Mononuclear cell (primary cell): Measurements from ENCODE around the gene EEF1G. TPM values are rescaled to one million over a fixed set of nuclear protein-coding genes. Genes with fewer than 3 reads are reported as not detected.

ENCODE experiments used
- H3K27me3 ChIP-seq: 2 replicates; pipeline ENCODE4 v1.6.0; 2011; ENCODE audit warnings: low read length, control low read depth; ENCODE audit not compliant: insufficient read depth
- H3K4me1 ChIP-seq: 2 replicates; pipeline ENCODE4 v1.5.1; 2011; ENCODE audit warnings: mild to moderate bottlenecking, low read length, control low read depth; ENCODE audit not compliant: insufficient read depth
- H3K4me3 ChIP-seq: 2 replicates; pipeline ENCODE4 v1.5.1; 2011; ENCODE audit warnings: mild to moderate bottlenecking, low read length, moderate library complexity
- H3K9me3 ChIP-seq: 2 replicates; pipeline ENCODE4 v1.5.1; 2011; ENCODE audit warnings: low read depth, mild to moderate bottlenecking, control low read depth, low read length
- total RNA-seq: library from RNA; depleted of rRNA; stranded (reverse); fragments of >200 nt; gene quantifications from one replicate; pipeline ENCODE4 v1.2.3, GENCODE V29; 2012

Gene EEF1G
- total RNA-seq, 1 donor, result 2,066 TPM

GRCh38 chr11:62544581-62545436 is 28.9 kb downstream of the EEF1G start:
- H3K27me3 ChIP-seq, result no peaks in the 10 kb centered on the region
- H3K4me3 ChIP-seq, result peak overlapping the region; percentile 89
- H3K4me1 ChIP-seq, result peaks cover 64% of the 10 kb centered on the region
- H3K9me3 ChIP-seq, result no peaks in the 10 kb centered on the region

GRCh38 chr11:62543680-62544444 is 29.8 kb downstream of the EEF1G start:
- Histone ChIP-seq H3K27me3 (no peaks in the 10 kb centered on the region), H3K4me3 (peak overlapping the region; percentile 89), H3K9me3 (no peaks in the 10 kb centered on the region), H3K4me1 (peaks cover 73% of the 10 kb centered on the region)

GRCh38 chr11:62542750-62543567 is 30.7 kb downstream of the EEF1G start:
- Histone ChIP-seq H3K27me3 (no peaks in the 10 kb centered on the region), H3K4me3 (peak overlapping the region; percentile 89), H3K4me1 (peaks cover 80% of the 10 kb centered on the region), H3K9me3 (no peaks in the 10 kb centered on the region)

DNA sequence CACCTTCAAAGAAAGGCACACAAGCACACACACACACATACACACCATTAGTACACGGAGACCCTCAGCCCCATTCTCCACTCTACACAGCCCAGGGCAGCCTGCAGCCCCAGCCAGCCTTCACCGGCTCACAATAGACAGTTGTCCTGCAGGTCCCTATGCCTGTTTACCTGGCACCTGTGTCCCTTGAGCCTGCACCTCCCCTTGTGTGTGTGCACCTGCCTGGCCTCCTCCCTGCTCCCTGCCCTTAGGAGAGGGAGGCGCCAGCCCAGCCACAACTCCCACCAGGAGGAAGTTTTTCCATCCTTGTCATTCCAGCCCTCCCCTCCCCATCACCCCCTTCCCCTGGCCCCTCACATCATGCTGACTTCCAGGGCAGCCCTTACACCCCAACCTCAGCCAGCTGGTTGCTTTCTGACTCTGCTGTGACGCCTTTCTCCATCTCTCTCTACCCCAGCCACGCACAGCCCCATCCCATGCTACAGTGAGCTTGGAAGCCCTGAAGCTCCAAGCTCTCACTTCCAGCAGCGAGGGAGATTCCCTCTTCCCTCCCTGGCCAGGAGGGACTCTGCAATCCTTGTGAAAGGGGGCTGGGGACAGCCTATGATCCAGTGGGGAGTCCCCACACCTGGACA is 31.5 kb downstream of the EEF1G start:
- H3K27me3 ChIP-seq, result no peaks in the 10 kb centered on the region
- H3K9me3 ChIP-seq, result no peaks in the 10 kb centered on the region
- H3K4me1 ChIP-seq, result peaks cover 75% of the 10 kb centered on the region
- no peak overlapping the region for H3K4me3 ChIP-seq

GRCh38 chr11:62540804-62541701 is 32.6 kb downstream of the EEF1G start:
- Histone ChIP-seq H3K9me3 (no peaks in the 10 kb centered on the region), H3K4me1 (peaks cover 71% of the 10 kb centered on the region), H3K27me3 (no peaks in the 10 kb centered on the region), H3K4me3 (peak overlapping the region; percentile 11)

DNA sequence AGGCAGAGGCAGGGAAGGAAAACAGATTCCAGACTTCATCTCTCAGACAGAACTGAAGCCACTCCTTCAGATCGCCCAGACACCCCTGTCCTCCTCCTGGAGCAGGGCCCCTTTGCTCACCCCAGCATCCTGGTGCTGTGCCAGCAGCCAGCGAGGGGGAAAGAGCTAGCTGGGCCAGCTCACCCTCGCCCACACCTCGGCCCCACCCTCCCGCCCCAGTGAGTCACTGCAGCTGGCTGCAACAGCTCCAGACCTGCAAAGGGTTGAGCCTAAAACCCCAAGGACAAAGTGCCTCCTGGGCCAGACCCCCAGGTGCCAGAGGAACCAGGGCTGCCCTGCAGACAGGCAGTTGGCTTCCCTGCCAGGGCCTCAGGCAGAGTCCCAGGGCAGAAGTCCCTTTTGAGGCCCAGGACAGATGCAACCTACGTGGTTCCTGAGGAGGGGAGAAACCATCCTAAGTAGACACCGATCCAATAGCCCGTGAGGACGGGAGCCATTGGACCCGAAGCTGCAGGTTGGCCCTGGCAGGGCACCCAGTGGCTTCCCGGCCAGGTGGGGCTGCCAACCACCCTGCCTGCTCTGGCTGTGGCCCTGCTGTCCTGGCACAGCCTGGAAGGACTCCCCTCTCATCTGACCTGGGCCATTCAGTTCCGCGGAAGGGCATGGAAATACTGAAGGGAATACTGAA is 34.3 kb downstream of the EEF1G start:
- no peaks in the 10 kb centered on the region for H3K27me3 ChIP-seq
- no peak overlapping the region for H3K4me3 ChIP-seq
- H3K4me1 ChIP-seq, result peaks cover 66% of the 10 kb centered on the region
- H3K9me3 ChIP-seq, result no peaks in the 10 kb centered on the region

DNA sequence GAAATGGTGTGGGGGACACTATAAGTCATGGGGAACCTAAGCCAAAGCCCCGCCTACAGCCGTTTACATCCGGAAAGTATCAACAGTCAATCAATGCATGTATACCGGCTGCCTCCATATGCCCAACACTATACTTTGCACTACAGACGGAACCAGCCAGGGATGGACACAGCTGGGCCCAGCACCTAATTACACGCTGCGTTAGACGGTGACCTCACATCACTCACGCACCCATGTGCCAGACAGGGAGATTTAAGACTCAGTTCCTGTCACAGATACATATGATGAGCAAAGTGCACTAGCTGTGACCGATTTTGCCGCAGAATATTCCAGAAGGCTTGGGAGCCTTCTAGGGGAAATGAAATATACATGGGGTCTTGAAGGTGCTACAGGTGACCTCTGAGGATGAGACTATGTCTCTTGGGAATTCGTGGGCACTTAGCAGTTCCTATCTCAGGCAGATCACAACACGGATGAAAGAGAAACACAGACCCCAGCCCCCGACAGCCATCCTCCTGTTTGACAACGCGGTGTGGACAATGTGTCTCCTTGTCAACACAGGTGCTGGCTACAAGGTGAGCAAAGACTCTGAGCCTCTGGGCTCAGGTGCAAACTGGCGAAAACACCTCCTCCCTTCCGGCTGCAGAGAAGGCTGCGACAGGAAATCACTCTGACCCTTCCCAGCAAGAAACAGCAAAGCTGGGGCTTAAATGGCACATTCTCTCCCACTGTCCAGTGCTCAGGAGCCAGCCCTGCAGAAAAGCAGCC is 35.0 kb downstream of the EEF1G start:
- H3K4me1 ChIP-seq, result peaks cover 58% of the 10 kb centered on the region
- no peak overlapping the region for H3K4me3 ChIP-seq
- H3K27me3 ChIP-seq, result no peaks in the 10 kb centered on the region
- H3K9me3 ChIP-seq, result no peaks in the 10 kb centered on the region

GRCh38 chr11:62536301-62536957 is 37.3 kb downstream of the EEF1G start:
- peaks cover 36% of the 10 kb centered on the region for H3K4me1 ChIP-seq

GRCh38 chr11:62535802-62536201 is 37.9 kb downstream of the EEF1G start:
- Histone ChIP-seq H3K4me1 (peaks cover 30% of the 10 kb centered on the region), H3K27me3 (no peaks in the 10 kb centered on the region), H3K4me3 (no peak overlapping the region), H3K9me3 (no peaks in the 10 kb centered on the region)

More at GRCh38 chr11:62536301-62536957, 37.3 kb downstream of the EEF1G start:
- H3K9me3 ChIP-seq, result no peaks in the 10 kb centered on the region
- H3K4me3 ChIP-seq, result no peak overlapping the region
- no peaks in the 10 kb centered on the region for H3K27me3 ChIP-seq

- peaks cover 22% of the 10 kb centered on the region for H3K4me1 ChIP-seq
- no peaks in the 10 kb centered on the region for H3K27me3 ChIP-seq
- no peaks in the 10 kb centered on the region for H3K9me3 ChIP-seq
- no peak overlapping the region for H3K4me3 ChIP-seq
These were observed 38.7 kb downstream of the EEF1G start for GRCh38 chr11:62534779-62535545.

DNA sequence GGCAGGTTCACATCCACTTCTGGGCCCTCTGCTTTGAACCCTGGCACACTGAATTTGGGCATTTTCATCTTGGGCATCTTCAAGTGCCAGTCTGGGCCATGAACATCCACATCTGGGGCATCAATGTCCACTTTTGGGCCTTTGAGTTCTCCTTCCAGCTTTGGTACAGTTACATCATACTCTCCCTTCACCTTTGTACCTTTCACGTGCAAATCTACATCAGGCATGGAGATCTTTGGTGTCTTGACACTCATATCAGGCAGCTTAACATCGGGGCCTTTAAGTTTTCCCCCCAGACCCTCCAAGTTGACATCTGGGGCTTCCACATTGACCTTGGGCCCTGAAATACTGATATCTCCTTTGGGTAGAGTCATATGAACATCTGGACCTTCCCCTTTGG is 41.6 kb downstream of the EEF1G start:
- Histone ChIP-seq H3K27me3 (no peaks in the 10 kb centered on the region), H3K4me1 (no peaks in the 10 kb centered on the region), H3K4me3 (no peak overlapping the region), H3K9me3 (no peaks in the 10 kb centered on the region)
